ENCODE measurements around the gene CBLB. TPM values are rescaled to one million over a fixed set of nuclear protein-coding genes. Genes with fewer than 3 reads are reported as not detected.

Gene CBLB
- total and polyA plus RNA-seq, 12 donors, result 20.4 to 58.9 (median 33.5) TPM

DNA sequence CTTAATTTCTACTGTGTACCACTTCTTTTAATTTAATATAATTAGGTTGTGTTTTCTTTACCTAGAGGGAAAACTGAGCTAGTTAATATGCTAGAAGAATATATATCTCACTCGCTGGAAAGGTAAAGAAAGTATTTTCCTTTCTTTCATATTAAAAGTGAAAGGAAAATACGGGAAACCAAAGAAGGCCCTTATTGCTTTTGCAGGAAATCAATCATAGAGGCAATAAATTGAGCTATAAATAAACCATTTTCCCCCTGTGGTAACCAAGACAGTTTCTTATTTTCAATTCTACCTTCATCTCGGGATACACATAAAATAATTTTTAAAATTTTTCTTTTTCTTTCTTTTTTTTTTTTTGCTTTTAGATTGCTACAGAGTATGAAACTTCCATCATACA is 101.6 kb downstream of the CBLB start:
- no peak for DNase-seq
- Histone ChIP-seq H3K4me3 (no peak overlapping the region), H3K36me3 (replicated peaks in 1 of 2) (no peaks in the 10 kb centered on the region), H3K27me3 (no peaks in the 10 kb centered on the region), H3K4me1 (replicated peaks in 1 of 2) (no peaks in the 10 kb centered on the region), H3K9me3 (replicated peaks in 1 of 3) (no peaks in the 10 kb centered on the region), H3K27ac (no peak overlapping the region)
- 67 to 75% (median 72%) methylated on average over 3 of the region's 3 CpGs for WGBS, 4 donors
- no peak for TF ChIP-seq POLR2A (IDR thresholded peaks at IDR 0.05)
- no peak for TF ChIP-seq CTCF (IDR thresholded peaks at IDR 0.05)
- intact Hi-C loops (cut with DNase I), result no loop called here

- intact Hi-C loops (cut with DNase I), result no loop called here
- Histone ChIP-seq H3K4me3 (no peak overlapping the region), H3K27me3 (no peaks in the 10 kb centered on the region), H3K4me1 (replicated peaks in 1 of 2) (no peaks in the 10 kb centered on the region), H3K36me3 (replicated peaks in 1 of 2) (no peaks in the 10 kb centered on the region), H3K9me3 (replicated peaks in 1 of 3) (no peaks in the 10 kb centered on the region), H3K27ac (no peak overlapping the region)
- no peak for DNase-seq
- TF ChIP-seq POLR2A (IDR thresholded peaks at IDR 0.05), result no peak
- TF ChIP-seq CTCF (IDR thresholded peaks at IDR 0.05), result no peak
Measured at GRCh38 chr3:105765308-105765639, 103.5 kb downstream of the CBLB start.

DNA sequence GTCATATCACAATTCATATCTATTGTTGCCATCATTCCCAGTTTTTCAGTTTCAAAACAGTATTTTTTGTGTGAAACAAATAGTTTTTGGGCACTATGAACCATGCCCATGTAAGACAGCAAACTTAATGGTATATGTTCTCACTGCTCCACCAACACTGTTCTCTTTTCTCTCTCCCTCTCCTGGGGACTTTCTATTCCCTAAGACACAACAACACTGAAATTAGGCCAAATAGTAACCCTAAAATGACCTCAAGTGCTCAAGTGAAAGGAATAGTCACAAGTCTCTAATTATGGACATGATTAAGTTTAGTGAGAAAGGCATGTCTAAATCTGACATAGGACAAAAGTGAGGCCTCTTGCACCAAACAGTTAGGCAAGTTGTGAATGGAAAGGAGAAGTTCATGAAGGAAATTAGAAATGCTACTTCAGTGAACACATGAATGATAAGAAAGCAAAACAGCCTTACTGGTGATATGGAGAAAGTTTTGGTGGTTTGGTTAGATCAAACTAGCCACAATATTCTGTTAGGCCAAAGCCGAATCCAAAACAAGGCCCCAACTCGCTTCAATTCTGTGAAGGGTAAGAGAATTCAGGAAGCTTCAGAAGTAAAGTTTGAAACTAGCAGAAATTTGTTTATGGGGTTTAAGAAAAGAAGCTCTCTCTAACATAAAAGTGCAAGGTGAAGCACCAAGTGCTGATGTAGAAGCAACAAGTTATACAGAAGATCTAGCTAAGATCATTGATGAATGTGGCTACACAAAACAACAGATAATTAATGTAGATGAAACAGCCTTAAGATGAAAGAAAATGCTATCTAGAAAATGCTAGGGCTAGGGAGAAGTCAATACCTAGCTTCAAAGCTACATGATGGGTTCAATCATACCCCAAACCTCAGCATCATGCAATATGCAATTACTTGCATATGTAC is 104.2 kb downstream of the CBLB start:
- Histone ChIP-seq H3K4me1 (replicated peaks in 1 of 2) (no peaks in the 10 kb centered on the region), H3K36me3 (replicated peaks in 1 of 2) (no peaks in the 10 kb centered on the region), H3K27me3 (no peaks in the 10 kb centered on the region), H3K4me3 (no peak overlapping the region), H3K27ac (no peak overlapping the region), H3K9me3 (replicated peaks in 1 of 3) (no peaks in the 10 kb centered on the region)
- intact Hi-C loops (cut with DNase I), result no loop called here
- WGBS, 4 donors, result 72 to 91% (median 84%) methylated on average over 2 of the region's 2 CpGs
- TF ChIP-seq POLR2A (IDR thresholded peaks at IDR 0.05) (no peak), CTCF (IDR thresholded peaks at IDR 0.05) (no peak)
- no peak for DNase-seq

- intact Hi-C loops (cut with DNase I), result no loop called here
- Histone ChIP-seq H3K36me3 (replicated peaks in 1 of 2) (no peaks in the 10 kb centered on the region), H3K4me3 (no peak overlapping the region), H3K4me1 (replicated peaks in 1 of 2) (no peaks in the 10 kb centered on the region), H3K27ac (no peak overlapping the region), H3K27me3 (no peaks in the 10 kb centered on the region), H3K9me3 (replicated peaks in 1 of 3) (no peaks in the 10 kb centered on the region)
- no peak for DNase-seq
- TF ChIP-seq CTCF (IDR thresholded peaks at IDR 0.05) (no peak), POLR2A (IDR thresholded peaks at IDR 0.05) (no peak)
Measured at GRCh38 chr3:105763659-105764036, 105.2 kb downstream of the CBLB start.

All from adrenal gland (tissue), 12 donors.